KMS-11 (cell line): Measurements from ENCODE around the gene GZMA.
A peak's percentile ranks its signal among the peaks of the same experiment; 100 is the strongest.
"Not testable (repeated sequence)": the region's sequence is repeated elsewhere in the genome, so short reads cannot be mapped to it uniquely, and the experiment has no call there.

Experiments
- H2AFZ ChIP-seq: fragments of 200-600 bp; sonication (generic); 2 replicates; pipeline ENCODE4 v1.6.1; 2016; ENCODE audit warnings: antibody characterized with exemption, mixed run types, low read depth
- H3K27ac ChIP-seq: fragments of 200-600 bp; sonication (generic); 2 replicates; pipeline ENCODE4 v1.6.1; 2016; ENCODE audit warnings: mild to moderate bottlenecking, mixed run types
- H3K27me3 ChIP-seq: fragments of 200-600 bp; sonication (generic); 2 replicates; pipeline ENCODE4 v1.6.1; 2017; ENCODE audit warnings: mild to moderate bottlenecking, low read depth, mixed run types, moderate library complexity; ENCODE audit not compliant: insufficient read depth
- H3K36me3 ChIP-seq: fragments of 200-600 bp; sonication (generic); 2 replicates; pipeline ENCODE4 v1.6.1; 2017; ENCODE audit warnings: mild to moderate bottlenecking, mixed run types; ENCODE audit not compliant: insufficient read depth
- H3K4me1 ChIP-seq: fragments of 200-600 bp; sonication (generic); 2 replicates; pipeline ENCODE4 v1.6.1; 2016; ENCODE audit warnings: mild to moderate bottlenecking, low read depth, mixed run types; ENCODE audit not compliant: poor library complexity, severe bottlenecking
- H3K4me2 ChIP-seq: fragments of 200-600 bp; sonication (generic); 2 replicates; pipeline ENCODE4 v1.7.0; 2016; ENCODE audit warnings: mild to moderate bottlenecking, mixed run types
- H3K4me3 ChIP-seq: fragments of 200-600 bp; sonication (generic); IDR thresholded peaks from 2 replicates; pipeline ENCODE4 v1.6.1; 2017; ENCODE audit warnings: low read depth, low read length, mixed read lengths; ENCODE audit not compliant: insufficient read depth
- H3K79me2 ChIP-seq: fragments of 200-600 bp; sonication (generic); 2 replicates; pipeline ENCODE4 v1.6.1; 2016; ENCODE audit warnings: low read depth, mixed run types; ENCODE audit not compliant: insufficient read depth
- H3K9ac ChIP-seq: fragments of 200-600 bp; sonication (generic); 2 replicates; pipeline ENCODE4 v1.6.1; 2016; ENCODE audit warnings: mild to moderate bottlenecking, mixed run types
- H4K20me1 ChIP-seq: fragments of 200-600 bp; sonication (generic); 2 replicates; pipeline ENCODE4 v1.6.1; 2016; ENCODE audit warnings: mild to moderate bottlenecking, mixed run types; ENCODE audit not compliant: insufficient read depth
- CTCF ChIP-seq: fragments of 200-600 bp; sonication (generic); conservative IDR thresholded peaks from 2 replicates; pipeline ENCODE4 v1.6.1; 2017; ENCODE audit warnings: low read depth, mild to moderate bottlenecking, antibody characterized with exemption, low read length, moderate library complexity, mixed read lengths

Gene GZMA

GRCh38 chr5:55096182-55096581 is 6.3 kb upstream of the GZMA start:
- Histone ChIP-seq H3K9ac (no peak overlapping the region), H3K4me1 (no peaks in the 10 kb centered on the region), H3K4me2 (no peak overlapping the region), H3K36me3 (no peaks in the 10 kb centered on the region), H3K27ac (no peak overlapping the region), H3K27me3 (no peaks in the 10 kb centered on the region), H3K4me3 (no peak overlapping the region), H4K20me1 (no peaks in the 10 kb centered on the region), H2AFZ (no peak overlapping the region), H3K79me2 (no peaks in the 10 kb centered on the region)
- TF ChIP-seq CTCF: no peak

- no peaks in the 10 kb centered on the region for H4K20me1 ChIP-seq
- H2AFZ ChIP-seq: no peak overlapping the region
- no peaks in the 10 kb centered on the region for H3K36me3 ChIP-seq
- no peak for TF ChIP-seq CTCF
- no peak overlapping the region for H3K4me3 ChIP-seq
- peaks cover 4% of the 10 kb centered on the region for H3K4me1 ChIP-seq
- H3K79me2 ChIP-seq: no peaks in the 10 kb centered on the region
- no peak overlapping the region for H3K4me2 ChIP-seq
- H3K27me3 ChIP-seq: no peaks in the 10 kb centered on the region
- no peak overlapping the region for H3K9ac ChIP-seq
- no peak overlapping the region for H3K27ac ChIP-seq
Observed at GRCh38 chr5:55096861-55097260, 5.6 kb upstream of the GZMA start.

- not testable (repeated sequence) for H3K27me3 ChIP-seq, H3K36me3 ChIP-seq, H3K9ac ChIP-seq, H3K4me3 ChIP-seq, H4K20me1 ChIP-seq, H3K27ac ChIP-seq, H3K79me2 ChIP-seq, H3K4me2 ChIP-seq, H2AFZ ChIP-seq
- peaks cover 22% of the 10 kb centered on the region for H3K4me1 ChIP-seq
Observed at GRCh38 chr5:55101148-55101547, 1.3 kb upstream of the GZMA start.

- Histone ChIP-seq H4K20me1 (no peaks in the 10 kb centered on the region), H3K9ac (no peak overlapping the region), H2AFZ (no peak overlapping the region), H3K4me2 (peak overlapping the region; percentile 47), H3K79me2 (no peaks in the 10 kb centered on the region), H3K36me3 (no peaks in the 10 kb centered on the region), H3K27me3 (peaks cover 8% of the 10 kb centered on the region), H3K4me1 (peaks cover 22% of the 10 kb centered on the region), H3K4me3 (no peak overlapping the region), H3K27ac (no peak overlapping the region)
- no peak for TF ChIP-seq CTCF
Observed at GRCh38 chr5:55101556-55102276, 730 bp upstream of the GZMA start.

- Histone ChIP-seq H3K27ac (no peak overlapping the region), H3K9ac (no peak overlapping the region), H3K4me3 (no peak overlapping the region), H3K36me3 (no peaks in the 10 kb centered on the region), H3K4me1 (peaks cover 22% of the 10 kb centered on the region), H4K20me1 (no peaks in the 10 kb centered on the region), H3K79me2 (no peaks in the 10 kb centered on the region), H3K4me2 (no peak overlapping the region), H3K27me3 (peaks cover 8% of the 10 kb centered on the region), H2AFZ (no peak overlapping the region)
- no peak for TF ChIP-seq CTCF
Observed at GRCh38 chr5:55104036-55104772, 1.8 kb downstream of the GZMA start.
